ENCODE measurements around the gene PRDX3. TPM values are rescaled to one million over a fixed set of nuclear protein-coding genes. Genes with fewer than 3 reads are reported as not detected.

The PRDX3 gene
- 126 TPM for total RNA-seq

GRCh38 chr10:119178372-119179119 is at the start of gene PRDX3:
TSS of gene PRDX3 (minus strand) at chr10:119178812. CDS start at chr10:119178790, 22 bp downstream.
- peak; percentile 90 for DNase-seq (ENCODE audit: low spot score)

GRCh38 chr10:119227825-119228224 is 49.2 kb upstream of the PRDX3 start:
- no peak for DNase-seq (ENCODE audit: low spot score)

- DNase-seq (ENCODE audit: low spot score), result no peak
Measured at GRCh38 chr10:119225083-119225658, 46.6 kb upstream of the PRDX3 start.

GRCh38 chr10:119222966-119223386 is 44.4 kb upstream of the PRDX3 start:
- no peak for DNase-seq (ENCODE audit: low spot score)

- DNase-seq (ENCODE audit: low spot score), result no peak
Measured at GRCh38 chr10:119222537-119222936, 43.9 kb upstream of the PRDX3 start.

- DNase-seq (ENCODE audit: low spot score), result no peak
Measured at GRCh38 chr10:119221666-119222065, 43.1 kb upstream of the PRDX3 start.

GRCh38 chr10:119221201-119221600 is 42.6 kb upstream of the PRDX3 start:
- DNase-seq (ENCODE audit: low spot score), result no peak

- DNase-seq (ENCODE audit: low spot score), result no peak
Measured at GRCh38 chr10:119219871-119220270, 41.3 kb upstream of the PRDX3 start.

GRCh38 chr10:119217991-119218490 is 39.4 kb upstream of the PRDX3 start:
- DNase-seq (ENCODE audit: low spot score), result no peak

GRCh38 chr10:119217401-119217800 is 38.8 kb upstream of the PRDX3 start:
- DNase-seq (ENCODE audit: low spot score), result no peak

- no peak for DNase-seq (ENCODE audit: low spot score)
Measured at GRCh38 chr10:119216127-119216526, 37.5 kb upstream of the PRDX3 start.

- DNase-seq (ENCODE audit: low spot score), result no peak
Measured at GRCh38 chr10:119215371-119215770, 36.8 kb upstream of the PRDX3 start.

GRCh38 chr10:119211625-119212441 is 33.2 kb upstream of the PRDX3 start:
- DNase-seq (ENCODE audit: low spot score), result no peak

- DNase-seq (ENCODE audit: low spot score), result no peak
Measured at GRCh38 chr10:119211176-119211575, 32.6 kb upstream of the PRDX3 start.

- DNase-seq (ENCODE audit: low spot score), result no peak
Measured at GRCh38 chr10:119210633-119211032, 32.0 kb upstream of the PRDX3 start.

GRCh38 chr10:119209736-119210355 is 31.2 kb upstream of the PRDX3 start:
- no peak for DNase-seq (ENCODE audit: low spot score)

GRCh38 chr10:119209035-119209735 is 30.6 kb upstream of the PRDX3 start:
- peak; percentile 54 for DNase-seq (ENCODE audit: low spot score)

GRCh38 chr10:119208553-119208940 is 29.9 kb upstream of the PRDX3 start:
- no peak for DNase-seq (ENCODE audit: low spot score)

GRCh38 chr10:119207713-119208552 is 29.3 kb upstream of the PRDX3 start:
- peak; percentile 42 for DNase-seq (ENCODE audit: low spot score)

- peak; percentile 94 for DNase-seq (ENCODE audit: low spot score)
Measured at GRCh38 chr10:119207366-119207666, 28.7 kb upstream of the PRDX3 start, which contains the start of gene GRK5. TSS of gene GRK5 (plus strand) at chr10:119207571. CDS start at chr10:119207918, 347 bp downstream.

Data from mucosa of gallbladder (tissue), 1 donor.